Measurements from ENCODE around the gene TYRO3. TPM values are rescaled to one million over a fixed set of nuclear protein-coding genes. Genes with fewer than 3 reads are reported as not detected.

TYRO3 gene
- total RNA-seq, 1 donor from 2014 or later: 11.5 TPM

GRCh38 chr15:41597787-41598186, 38.8 kb downstream of the TYRO3 start:
- no peaks in the 10 kb centered on the region for H3K4me1 ChIP-seq (ENCODE audit: control insufficient read depth in 3 of 3, insufficient read depth in 3 of 3, low read length in 3 of 3)
- no peak overlapping the region for H3K9ac ChIP-seq (ENCODE audit: low read depth in 1 of 3, low read length in 3 of 3)
- peaks cover 0 to 4% (median 2%) of the 10 kb centered on the region in 3 donors for H3K27me3 ChIP-seq (ENCODE audit: control insufficient read depth in 3 of 3, insufficient read depth in 3 of 3, low read length in 3 of 3)
- no peak overlapping the region for H3K4me3 ChIP-seq (ENCODE audit: low read length in 3 of 3)
- no peaks in the 10 kb centered on the region for H3K9me3 ChIP-seq (ENCODE audit: control insufficient read depth in 3 of 3, low read length in 3 of 3)
- H3K36me3 ChIP-seq (ENCODE audit: control insufficient read depth in 3 of 3, insufficient read depth in 3 of 3, low read length in 3 of 3): no peaks in the 10 kb centered on the region
- no peak overlapping the region for H3K27ac ChIP-seq (ENCODE audit: low read depth, low read length)

- H3K27me3 ChIP-seq (ENCODE audit: control insufficient read depth in 3 of 3, insufficient read depth in 3 of 3, low read length in 3 of 3): peaks cover 0 to 4% (median 4%) of the 10 kb centered on the region in 3 donors
- H3K4me1 ChIP-seq (ENCODE audit: control insufficient read depth in 3 of 3, insufficient read depth in 3 of 3, low read length in 3 of 3): peaks cover 2 to 4% (median 4%) of the 10 kb centered on the region in 3 donors
- H3K9me3 ChIP-seq (ENCODE audit: control insufficient read depth in 3 of 3, low read length in 3 of 3): no peaks in the 10 kb centered on the region
- no peak overlapping the region for H3K27ac ChIP-seq (ENCODE audit: low read depth, low read length)
- no peaks in the 10 kb centered on the region for H3K36me3 ChIP-seq (ENCODE audit: control insufficient read depth in 3 of 3, insufficient read depth in 3 of 3, low read length in 3 of 3)
- H3K4me3 ChIP-seq (ENCODE audit: low read length in 3 of 3): no peak overlapping the region
- no peak overlapping the region for H3K9ac ChIP-seq (ENCODE audit: low read depth in 1 of 3, low read length in 3 of 3)
Observed at GRCh38 chr15:41599061-41599460, 40.0 kb downstream of the TYRO3 start.

- H3K9me3 ChIP-seq (ENCODE audit: control insufficient read depth in 3 of 3, low read length in 3 of 3): no peaks in the 10 kb centered on the region
- peaks cover 5 to 7% (median 7%) of the 10 kb centered on the region in 3 donors for H3K4me1 ChIP-seq (ENCODE audit: control insufficient read depth in 3 of 3, insufficient read depth in 3 of 3, low read length in 3 of 3)
- H3K4me3 ChIP-seq (ENCODE audit: low read length in 3 of 3): no peak overlapping the region
- H3K36me3 ChIP-seq (ENCODE audit: control insufficient read depth in 3 of 3, insufficient read depth in 3 of 3, low read length in 3 of 3): no peaks in the 10 kb centered on the region
- no peak overlapping the region for H3K27ac ChIP-seq (ENCODE audit: low read depth, low read length)
- peaks cover 0 to 4% (median 4%) of the 10 kb centered on the region in 3 donors for H3K27me3 ChIP-seq (ENCODE audit: control insufficient read depth in 3 of 3, insufficient read depth in 3 of 3, low read length in 3 of 3)
- no peak overlapping the region for H3K9ac ChIP-seq (ENCODE audit: low read depth in 1 of 3, low read length in 3 of 3)
Observed at GRCh38 chr15:41603411-41603935, 44.5 kb downstream of the TYRO3 start.

GRCh38 chr15:41603941-41604911, 45.2 kb downstream of the TYRO3 start:
- H3K27me3 ChIP-seq (ENCODE audit: control insufficient read depth in 3 of 3, insufficient read depth in 3 of 3, low read length in 3 of 3): peaks cover 0 to 4% (median 0%) of the 10 kb centered on the region in 3 donors
- H3K4me3 ChIP-seq (ENCODE audit: low read length in 3 of 3): peak overlapping the region; percentile 18 to 64 (median 37)
- H3K4me1 ChIP-seq (ENCODE audit: control insufficient read depth in 3 of 3, insufficient read depth in 3 of 3, low read length in 3 of 3): peaks cover 5 to 7% (median 7%) of the 10 kb centered on the region in 3 donors
- H3K9ac ChIP-seq (ENCODE audit: low read depth in 1 of 3, low read length in 3 of 3): peak overlapping the region in 2 of 3 donors; percentile 14 to 51
- H3K27ac ChIP-seq (ENCODE audit: low read depth, low read length): no peak overlapping the region
- H3K36me3 ChIP-seq (ENCODE audit: control insufficient read depth in 3 of 3, insufficient read depth in 3 of 3, low read length in 3 of 3): no peaks in the 10 kb centered on the region
- no peaks in the 10 kb centered on the region for H3K9me3 ChIP-seq (ENCODE audit: control insufficient read depth in 3 of 3, low read length in 3 of 3)

- Histone ChIP-seq H3K9ac (ENCODE audit: low read depth in 1 of 3, low read length in 3 of 3) (no peak overlapping the region), H3K4me3 (ENCODE audit: low read length in 3 of 3) (no peak overlapping the region), H3K36me3 (ENCODE audit: control insufficient read depth in 3 of 3, insufficient read depth in 3 of 3, low read length in 3 of 3) (no peaks in the 10 kb centered on the region), H3K4me1 (ENCODE audit: control insufficient read depth in 3 of 3, insufficient read depth in 3 of 3, low read length in 3 of 3) (peaks cover 5 to 7% (median 7%) of the 10 kb centered on the region in 3 donors), H3K9me3 (ENCODE audit: control insufficient read depth in 3 of 3, low read length in 3 of 3) (no peaks in the 10 kb centered on the region), H3K27ac (ENCODE audit: low read depth, low read length) (no peak overlapping the region), H3K27me3 (ENCODE audit: control insufficient read depth in 3 of 3, insufficient read depth in 3 of 3, low read length in 3 of 3) (peaks cover 0 to 4% (median 0%) of the 10 kb centered on the region in 3 donors)
Observed at GRCh38 chr15:41605566-41605965, 46.6 kb downstream of the TYRO3 start.

GRCh38 chr15:41606997-41607396, 48.0 kb downstream of the TYRO3 start:
- Histone ChIP-seq H3K4me3 (ENCODE audit: low read length in 3 of 3) (no peak overlapping the region), H3K4me1 (ENCODE audit: control insufficient read depth in 3 of 3, insufficient read depth in 3 of 3, low read length in 3 of 3) (peaks cover 5 to 7% (median 7%) of the 10 kb centered on the region in 3 donors), H3K36me3 (ENCODE audit: control insufficient read depth in 3 of 3, insufficient read depth in 3 of 3, low read length in 3 of 3) (no peaks in the 10 kb centered on the region), H3K27ac (ENCODE audit: low read depth, low read length) (no peak overlapping the region), H3K9ac (ENCODE audit: low read depth in 1 of 3, low read length in 3 of 3) (no peak overlapping the region), H3K27me3 (ENCODE audit: control insufficient read depth in 3 of 3, insufficient read depth in 3 of 3, low read length in 3 of 3) (peaks cover 0 to 4% (median 0%) of the 10 kb centered on the region in 3 donors), H3K9me3 (ENCODE audit: control insufficient read depth in 3 of 3, low read length in 3 of 3) (no peaks in the 10 kb centered on the region)

GRCh38 chr15:41609123-41609522, 50.1 kb downstream of the TYRO3 start:
- no peak overlapping the region for H3K9ac ChIP-seq (ENCODE audit: low read depth in 1 of 3, low read length in 3 of 3)
- H3K27me3 ChIP-seq (ENCODE audit: control insufficient read depth in 3 of 3, insufficient read depth in 3 of 3, low read length in 3 of 3): no peaks in the 10 kb centered on the region
- no peak overlapping the region for H3K4me3 ChIP-seq (ENCODE audit: low read length in 3 of 3)
- no peaks in the 10 kb centered on the region for H3K36me3 ChIP-seq (ENCODE audit: control insufficient read depth in 3 of 3, insufficient read depth in 3 of 3, low read length in 3 of 3)
- no peak overlapping the region for H3K27ac ChIP-seq (ENCODE audit: low read depth, low read length)
- H3K4me1 ChIP-seq (ENCODE audit: control insufficient read depth in 3 of 3, insufficient read depth in 3 of 3, low read length in 3 of 3): peaks cover 2 to 3% (median 2%) of the 10 kb centered on the region in 3 donors
- H3K9me3 ChIP-seq (ENCODE audit: control insufficient read depth in 3 of 3, low read length in 3 of 3): no peaks in the 10 kb centered on the region

GRCh38 chr15:41610048-41610447, 51.0 kb downstream of the TYRO3 start:
- Histone ChIP-seq H3K27me3 (ENCODE audit: control insufficient read depth in 3 of 3, insufficient read depth in 3 of 3, low read length in 3 of 3) (no peaks in the 10 kb centered on the region), H3K27ac (ENCODE audit: low read depth, low read length) (no peak overlapping the region), H3K36me3 (ENCODE audit: control insufficient read depth in 3 of 3, insufficient read depth in 3 of 3, low read length in 3 of 3) (no peaks in the 10 kb centered on the region), H3K9me3 (ENCODE audit: control insufficient read depth in 3 of 3, low read length in 3 of 3) (no peaks in the 10 kb centered on the region), H3K9ac (ENCODE audit: low read depth in 1 of 3, low read length in 3 of 3) (no peak overlapping the region), H3K4me1 (ENCODE audit: control insufficient read depth in 3 of 3, insufficient read depth in 3 of 3, low read length in 3 of 3) (no peaks in the 10 kb centered on the region), H3K4me3 (ENCODE audit: low read length in 3 of 3) (no peak overlapping the region)

- peak overlapping the region; percentile 74 to 86 (median 76) for H3K9ac ChIP-seq (ENCODE audit: low read depth in 1 of 3, low read length in 3 of 3)
Observed at GRCh38 chr15:41620536-41621199, 61.7 kb downstream of the TYRO3 start.

More at GRCh38 chr15:41620536-41621199, 61.7 kb downstream of the TYRO3 start:
- Histone ChIP-seq H3K36me3 (ENCODE audit: control insufficient read depth in 3 of 3, insufficient read depth in 3 of 3, low read length in 3 of 3) (no peaks in the 10 kb centered on the region), H3K27me3 (ENCODE audit: control insufficient read depth in 3 of 3, insufficient read depth in 3 of 3, low read length in 3 of 3) (no peaks in the 10 kb centered on the region), H3K4me3 (ENCODE audit: low read length in 3 of 3) (peak overlapping the region; percentile 86 to 88 (median 87)), H3K9me3 (ENCODE audit: control insufficient read depth in 3 of 3, low read length in 3 of 3) (no peaks in the 10 kb centered on the region), H3K4me1 (ENCODE audit: control insufficient read depth in 3 of 3, insufficient read depth in 3 of 3, low read length in 3 of 3) (peaks cover 3 to 14% (median 6%) of the 10 kb centered on the region in 3 donors), H3K27ac (ENCODE audit: low read depth, low read length) (peak overlapping the region; percentile 90)
